MM.1S (cell line): ENCODE data around the gene RAPGEF2.

Experiments used
- CTCF ChIP-seq: fragments of 300-600 bp; sonication (generic); IDR thresholded peaks from 2 replicates; pipeline ENCODE4 v1.5.1; 2016; ENCODE audit warnings: antibody characterized with exemption, low read length, mixed read lengths
- EZH2phosphoT487 ChIP-seq: fragments of 300-600 bp; sonication (generic); IDR thresholded peaks from 2 replicates; pipeline ENCODE4 v1.6.1; 2018; ENCODE audit warnings: antibody characterized with exemption, low read length

- TF ChIP-seq CTCF (no peak), EZH2phosphoT487 (no peak)
Measured at GRCh38 chr4:159312236-159312635, 209.4 kb downstream of the RAPGEF2 start.
